AG04449 (cell line): ENCODE data around the gene NAPB.

ENCODE experiments used
- CTCF ChIA-PET: fragments of 350-600 bp; formaldehyde crosslinking; extraction: SDS; loops from one replicate; lab custom pipeline; 2021; ENCODE audit warnings: antibody characterized with exemption; lab: Yijun Ruan, JAX
- POLR2A ChIA-PET: fragments of 400-600, 350-600 bp; formaldehyde crosslinking; extraction: SDS; loops from one replicate; lab custom pipeline; 2020; ENCODE audit warnings: antibody characterized with exemption, inconsistent platforms; lab: Yijun Ruan, JAX
- DNase-seq: peaks from one replicate; pipeline ENCODE4 v3.0.0-alpha.2; 2010; ENCODE audit warnings: low read depth, low spot score
- H3K4me3 ChIP-seq: 2 replicates; pipeline ENCODE4 v1.5.1; 2011; ENCODE audit warnings: low read depth, mild to moderate bottlenecking, control low read depth, low read length
- CTCF ChIP-seq: IDR thresholded peaks from one replicate; pipeline ENCODE4 v1.5.1; 2011; ENCODE audit warnings: mild to moderate bottlenecking, moderate library complexity, low read length, control low read depth, inconsistent platforms; ENCODE audit not compliant: insufficient read depth; ENCODE audit errors: missing control alignments

NAPB gene

GRCh38 chr20:23365390-23366165 is 55.7 kb downstream of the NAPB start:
- TF ChIP-seq CTCF, result no peak
- no peak overlapping the region for H3K4me3 ChIP-seq
- ChIA-PET CTCF (interaction anchor here (1.4 kb wide), 1 partner anchor 9 kb away, joined by 4 read pairs; no protein-coding TSS in a partner anchor), POLR2A (no interaction called here)
- DNase-seq, result no peak

GRCh38 chr20:23363257-23363649 is 58.0 kb downstream of the NAPB start:
- no peak for DNase-seq
- H3K4me3 ChIP-seq, result peak overlapping the region; percentile 79
- ChIA-PET POLR2A (no interaction called here), CTCF (interaction anchor here (2.1 kb wide), 1 partner anchor 13 kb away, joined by 7 read pairs; no protein-coding TSS in a partner anchor)
- no peak for TF ChIP-seq CTCF

GRCh38 chr20:23362392-23363256 is 58.7 kb downstream of the NAPB start:
- peak overlapping the region; percentile 79 for H3K4me3 ChIP-seq
- no peak for TF ChIP-seq CTCF
- ChIA-PET POLR2A (no interaction called here), CTCF (interaction anchor here (2.1 kb wide), 1 partner anchor 13 kb away, joined by 7 read pairs; no protein-coding TSS in a partner anchor)
- no peak for DNase-seq

GRCh38 chr20:23361476-23362391 is 59.6 kb downstream of the NAPB start, which contains the start of gene GZF1:
Gene GZF1 (plus strand): TSS chr20:23362182. CDS start chr20:23364384, 2,202 bp downstream.
- peak; percentile 81 for DNase-seq
- ChIA-PET POLR2A (interaction anchor here (1.0 to 2.1 kb wide), 2 partner anchors 12 to 311 kb away, joined by 3 to 11 read pairs; partner anchors contain the start of gene NXT1), CTCF (no interaction called here)
- TF ChIP-seq CTCF, result no peak
- peak within 1 kb of the TSS; percentile 79 for H3K4me3 ChIP-seq

- ChIA-PET CTCF (no interaction called here), POLR2A (interaction anchor here (1.0 to 2.1 kb wide), 2 partner anchors 11 to 310 kb away, joined by 3 to 11 read pairs; partner anchors contain the start of gene NXT1)
- DNase-seq, result no peak
- no peak for TF ChIP-seq CTCF
- peak overlapping the region; percentile 76 for H3K4me3 ChIP-seq
Measured at GRCh38 chr20:23361119-23361475, 60.2 kb downstream of the NAPB start.
